Ascending aorta (tissue), 2 donors: Measurements from ENCODE around the gene FERMT3. TPM values are rescaled to one million over a fixed set of nuclear protein-coding genes. Genes with fewer than 3 reads are reported as not detected.

Experiments
- DNase-seq, 2 donors: peaks; one replicate each; pipeline ENCODE4 v3.0.0-alpha.2; 2019; ENCODE audit warnings: low spot score in 2 of 2
- H3K27ac ChIP-seq, 2 donors: fragments of 200-600 bp; sonication (generic); one replicate each; pipeline ENCODE4 v1.5.1; 2016 to 2017; ENCODE audit warnings: mild to moderate bottlenecking in 1 of 2
- H3K27me3 ChIP-seq: fragments of 200-600 bp; sonication (generic); one replicate; pipeline ENCODE4 v1.5.1; 2017
- H3K36me3 ChIP-seq, 2 donors: fragments of 200-600 bp; sonication (generic); one replicate each; pipeline ENCODE4 v1.5.1; 2016
- H3K4me1 ChIP-seq, 2 donors: fragments of 200-600 bp; sonication (generic); one replicate each; pipeline ENCODE4 v1.5.1; 2016 to 2017; ENCODE audit warnings: mild to moderate bottlenecking in 1 of 2
- H3K4me3 ChIP-seq, 2 donors: fragments of 200-600 bp; sonication (generic); one replicate each; pipeline ENCODE4 v1.5.1; 2016 to 2017; ENCODE audit warnings: mild to moderate bottlenecking in 1 of 2
- H3K9me3 ChIP-seq, 2 donors: fragments of 200-600 bp; sonication (generic); one replicate each; pipeline ENCODE4 v1.5.1; 2016
- CTCF ChIP-seq, 3 experiments: fragments of 200-600 bp in 2 of 3; fragments of 450-650 bp in 1 of 3; sonication (generic) in 2 of 3; IDR thresholded peaks; one replicate each; pipeline ENCODE4 v1.5.1; 2016 to 2019; ENCODE audit warnings: antibody characterized with exemption in 3 of 3, mild to moderate bottlenecking in 1 of 3, moderate library complexity in 1 of 3
- intact Hi-C: fragments of 100-400 bp; cut with DNase I; formaldehyde crosslinking; loops from one replicate; pipeline ENCODE4 v1.15.1; 2023
- total RNA-seq: library from RNA; depleted of rRNA; stranded (reverse); fragments of >200 nt; gene quantifications from one replicate; pipeline ENCODE4 v1.1.0, GENCODE V29; 2016

Gene FERMT3
- total RNA-seq, 1 donor from 2014 or later = 55.2 TPM

- Histone ChIP-seq H3K36me3 (peaks cover 62 to 78% of the 10 kb centered on the region in 2 donors), H3K27me3 (no peaks in the 10 kb centered on the region), H3K27ac (no peak overlapping the region), H3K4me3 (no peak overlapping the region), H3K4me1 (peaks cover 11 to 20% of the 10 kb centered on the region in 2 donors), H3K9me3 (no peaks in the 10 kb centered on the region)
- no peak for TF ChIP-seq CTCF (IDR thresholded peaks at IDR 0.05)
- no peak for DNase-seq
- intact Hi-C loops = no loop called here
These were observed 57.4 kb downstream of the FERMT3 start for GRCh38 chr11:64263947-64264317.

- intact Hi-C loops = no loop called here
- H3K9me3 ChIP-seq = no peaks in the 10 kb centered on the region
- TF ChIP-seq CTCF (IDR thresholded peaks at IDR 0.05) = no peak
- no peak for DNase-seq
- H3K27ac ChIP-seq = no peak overlapping the region
- H3K36me3 ChIP-seq = peaks cover 58 to 74% of the 10 kb centered on the region in 2 donors
- no peaks in the 10 kb centered on the region for H3K27me3 ChIP-seq
- H3K4me3 ChIP-seq = no peak overlapping the region
- peaks cover 11 to 23% of the 10 kb centered on the region in 2 donors for H3K4me1 ChIP-seq
These were observed 57.9 kb downstream of the FERMT3 start for GRCh38 chr11:64264371-64264852.

GRCh38 chr11:64265176-64266160 is 58.9 kb downstream of the FERMT3 start:
- Histone ChIP-seq H3K4me3 (no peak overlapping the region), H3K27me3 (no peaks in the 10 kb centered on the region), H3K36me3 (peaks cover 48 to 65% of the 10 kb centered on the region in 2 donors), H3K27ac (no peak overlapping the region), H3K4me1 (peaks cover 11 to 23% of the 10 kb centered on the region in 2 donors), H3K9me3 (no peaks in the 10 kb centered on the region)
- no peak for DNase-seq
- intact Hi-C loops = no loop called here
- no peak for TF ChIP-seq CTCF (IDR thresholded peaks at IDR 0.05)

- H3K27ac ChIP-seq = no peak overlapping the region
- intact Hi-C loops = no loop called here
- no peak for TF ChIP-seq CTCF (IDR thresholded peaks at IDR 0.05)
These were observed 59.8 kb downstream of the FERMT3 start for GRCh38 chr11:64266339-64266738.

GRCh38 chr11:64267207-64267945 is 60.9 kb downstream of the FERMT3 start:
- peaks cover 17 to 32% of the 10 kb centered on the region in 2 donors for H3K4me1 ChIP-seq
- DNase-seq = no peak
- intact Hi-C loops = no loop called here
- TF ChIP-seq CTCF (IDR thresholded peaks at IDR 0.05) = no peak
- H3K27me3 ChIP-seq = no peaks in the 10 kb centered on the region
- H3K9me3 ChIP-seq = no peaks in the 10 kb centered on the region
- H3K27ac ChIP-seq = peak overlapping the region; percentile 90 to 98
- peaks cover 37 to 49% of the 10 kb centered on the region in 2 donors for H3K36me3 ChIP-seq
- H3K4me3 ChIP-seq = no peak overlapping the region

More at GRCh38 chr11:64266339-64266738, 59.8 kb downstream of the FERMT3 start:
- no peaks in the 10 kb centered on the region for H3K27me3 ChIP-seq
- no peak for DNase-seq
- H3K4me3 ChIP-seq = no peak overlapping the region
- no peaks in the 10 kb centered on the region for H3K9me3 ChIP-seq
- peaks cover 47 to 59% of the 10 kb centered on the region in 2 donors for H3K36me3 ChIP-seq
- H3K4me1 ChIP-seq = peaks cover 11 to 23% of the 10 kb centered on the region in 2 donors
